Keratinocyte (primary cell): ENCODE measurements around the gene GSTM5.
"Not testable (repeated sequence)": the region's sequence is repeated elsewhere in the genome, so short reads cannot be mapped to it uniquely, and the experiment has no call there.

ENCODE experiments used
- EZH2 ChIP-seq: IDR thresholded peaks from one replicate; pipeline ENCODE4 v1.6.1; 2012; ENCODE audit warnings: inconsistent platforms, mild to moderate bottlenecking, low read length, moderate library complexity
- TF ChIP-seq, protein P1 (sequence below), 3 experiments: IDR thresholded peaks in 1 of 3; conservative IDR thresholded peaks in 1 of 3; optimal IDR thresholded peaks in 1 of 3; 2 replicates in 2 of 3; 3 replicates in 1 of 3; pipeline versions ENCODE3 to v1.5.1; 2011; ENCODE audit warnings: low read length in 3 of 3, mild to moderate bottlenecking in 3 of 3, moderate library complexity in 2 of 3, control low read depth in 1 of 3, inconsistent platforms in 1 of 3; ENCODE audit not compliant: insufficient read depth in 2 of 3; ENCODE audit errors: extremely low read depth in 1 of 3

DNA sequence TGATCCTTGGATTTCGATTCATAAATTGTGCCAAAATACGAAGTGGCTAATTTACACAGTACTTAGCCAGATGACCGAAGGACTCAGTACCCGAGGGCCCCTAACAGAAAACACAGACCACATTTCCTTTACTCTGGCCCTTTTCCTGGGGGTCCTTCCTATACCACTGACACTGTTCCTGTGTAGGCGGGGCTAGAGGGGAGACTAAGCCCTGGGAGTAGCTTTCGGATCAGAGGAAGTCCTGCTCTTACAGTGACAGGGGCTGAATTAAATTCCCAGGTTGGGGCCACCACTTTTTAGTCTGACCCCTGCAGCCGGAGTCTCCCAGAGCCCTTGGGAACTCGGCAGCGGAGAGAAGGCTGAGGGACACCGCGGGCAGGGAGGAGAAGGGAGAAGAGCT lies 24.9 kb upstream of the GSTM5 start:
- TF ChIP-seq, protein P1, sequence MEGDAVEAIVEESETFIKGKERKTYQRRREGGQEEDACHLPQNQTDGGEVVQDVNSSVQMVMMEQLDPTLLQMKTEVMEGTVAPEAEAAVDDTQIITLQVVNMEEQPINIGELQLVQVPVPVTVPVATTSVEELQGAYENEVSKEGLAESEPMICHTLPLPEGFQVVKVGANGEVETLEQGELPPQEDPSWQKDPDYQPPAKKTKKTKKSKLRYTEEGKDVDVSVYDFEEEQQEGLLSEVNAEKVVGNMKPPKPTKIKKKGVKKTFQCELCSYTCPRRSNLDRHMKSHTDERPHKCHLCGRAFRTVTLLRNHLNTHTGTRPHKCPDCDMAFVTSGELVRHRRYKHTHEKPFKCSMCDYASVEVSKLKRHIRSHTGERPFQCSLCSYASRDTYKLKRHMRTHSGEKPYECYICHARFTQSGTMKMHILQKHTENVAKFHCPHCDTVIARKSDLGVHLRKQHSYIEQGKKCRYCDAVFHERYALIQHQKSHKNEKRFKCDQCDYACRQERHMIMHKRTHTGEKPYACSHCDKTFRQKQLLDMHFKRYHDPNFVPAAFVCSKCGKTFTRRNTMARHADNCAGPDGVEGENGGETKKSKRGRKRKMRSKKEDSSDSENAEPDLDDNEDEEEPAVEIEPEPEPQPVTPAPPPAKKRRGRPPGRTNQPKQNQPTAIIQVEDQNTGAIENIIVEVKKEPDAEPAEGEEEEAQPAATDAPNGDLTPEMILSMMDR (optimal IDR thresholded peaks at IDR 0.05 in 1 of 3, IDR thresholded peaks at IDR 0.05 in 1 of 3, conservative IDR thresholded peaks at IDR 0.05 in 1 of 3; ENCODE audit: extremely low read depth in 1 of 3, insufficient read depth in 2 of 3, low read length in 3 of 3), result not testable (repeated sequence)
- TF ChIP-seq EZH2, result not testable (repeated sequence)
